Activated CD8-positive, alpha-beta T cell treated with anti-CD3 and anti-CD28 coated beads for 36 hours (primary cell): Measurements from ENCODE around the gene VPS13D. TPM values are rescaled to one million over a fixed set of nuclear protein-coding genes. Genes with fewer than 3 reads are reported as not detected.

ENCODE experiments used
- ATAC-seq: fragments of 200-7000 bp; cut with Tn5 transposase; one replicate; pipeline ENCODE4 v1.10.0; 2021; ENCODE audit warnings: mild to moderate bottlenecking, moderate library complexity
- CTCF ChIA-PET: fragments of 350-600 bp; sonication (Branson Sonifier 250); formaldehyde crosslinking; loops from one replicate; lab custom pipeline; 2021; ENCODE audit warnings: antibody characterized with exemption; lab: Charles Lee
- POLR2A ChIA-PET: fragments of 350-600 bp; sonication (Branson Sonifier 250); formaldehyde crosslinking; loops from one replicate; lab custom pipeline; 2021; ENCODE audit warnings: antibody characterized with exemption; lab: Charles Lee
- DNase-seq: peaks from one replicate; pipeline ENCODE4 v3.0.0-alpha.2; 2020
- H3K27ac Mint-ChIP-seq: one replicate; pipeline ENCODE4 v1.8.0; 2021; ENCODE audit warnings: mild to moderate bottlenecking, mixed read lengths
- H3K27me3 Mint-ChIP-seq: one replicate; pipeline ENCODE4 v1.8.0; 2021; ENCODE audit warnings: mixed read lengths
- H3K36me3 Mint-ChIP-seq: one replicate; pipeline ENCODE4 v1.8.0; 2021; ENCODE audit warnings: low read depth, mixed read lengths
- H3K4me1 Mint-ChIP-seq: one replicate; pipeline ENCODE4 v1.8.0; 2021; ENCODE audit warnings: low read depth, mixed read lengths
- H3K4me3 Mint-ChIP-seq: one replicate; pipeline ENCODE4 v1.8.0; 2021; ENCODE audit warnings: mild to moderate bottlenecking, moderate library complexity, mixed read lengths
- H3K9me3 Mint-ChIP-seq: one replicate; pipeline ENCODE4 v1.8.0; 2021; ENCODE audit warnings: mixed read lengths
- CTCF ChIP-seq: fragments of 200-600 bp; IDR thresholded peaks from one replicate; pipeline ENCODE4 v1.8.0; 2022; ENCODE audit warnings: antibody characterized with exemption, mild to moderate bottlenecking
- intact Hi-C: fragments of 100-400 bp; cut with micrococcal nuclease; formaldehyde crosslinking; loops from one replicate; pipeline ENCODE4 v1.10.0; 2022
- total RNA-seq, 2 experiments: library from RNA; stranded (reverse); gene quantifications; one replicate each; pipeline ENCODE4 v1.2.3, GENCODE V29; 2021

VPS13D gene
- total RNA-seq, 2 experiments from 2014 or later = 28.1 to 30.7 TPM

- ATAC-seq (no peak), DNase-seq (no peak)
- H3K27ac Mint-ChIP-seq = peak overlapping the region; percentile 100
- intact Hi-C loops = loop anchor here (2.0 to 5.0 kb wide), 3 partner anchors 34 to 106 kb away; partner anchors contain the start of gene DHRS3
- H3K27me3 Mint-ChIP-seq = no peaks in the 10 kb centered on the region
- peaks cover 4% of the 10 kb centered on the region for H3K9me3 Mint-ChIP-seq
- POLR2A ChIA-PET = interaction anchor here (1.1 to 4.5 kb wide), 14 partner anchors 10 to 133 kb away, joined by 3 to 31 read pairs (median 9); partner anchors contain the start of gene DHRS3
- H3K4me3 Mint-ChIP-seq = peak overlapping the region; percentile 75
- TF ChIP-seq CTCF = no peak
- CTCF ChIA-PET = interaction anchor here (1.0 to 3.1 kb wide), 6 partner anchors 10 to 105 kb away, joined by 3 to 18 read pairs (median 6); no protein-coding TSS in a partner anchor
- peaks cover 60% of the 10 kb centered on the region for H3K4me1 Mint-ChIP-seq
- H3K36me3 Mint-ChIP-seq = peaks cover 52% of the 10 kb centered on the region
Observed at GRCh38 chr1:12511516-12512468, 282.0 kb downstream of the VPS13D start.

GRCh38 chr1:12513181-12513580 is 283.4 kb downstream of the VPS13D start:
- peak overlapping the region; percentile 100 for H3K27ac Mint-ChIP-seq
- DNase-seq (no peak), ATAC-seq (no peak)
- intact Hi-C loops = loop anchor here (5.0 kb wide), 2 partner anchors 36 to 104 kb away; partner anchors contain the start of gene DHRS3
- no peak overlapping the region for H3K4me3 Mint-ChIP-seq
- CTCF ChIA-PET = no interaction called here
- peaks cover 4% of the 10 kb centered on the region for H3K9me3 Mint-ChIP-seq
- H3K36me3 Mint-ChIP-seq = peaks cover 49% of the 10 kb centered on the region
- POLR2A ChIA-PET = interaction anchor here (0.8 to 4.5 kb wide), 5 partner anchors 15 to 102 kb away, joined by 3 to 31 read pairs (median 4); no protein-coding TSS in a partner anchor
- no peak for TF ChIP-seq CTCF
- peaks cover 61% of the 10 kb centered on the region for H3K4me1 Mint-ChIP-seq
- H3K27me3 Mint-ChIP-seq = no peaks in the 10 kb centered on the region

GRCh38 chr1:12514590-12514989 is 284.8 kb downstream of the VPS13D start:
- POLR2A ChIA-PET = no interaction called here
- H3K36me3 Mint-ChIP-seq = peaks cover 40% of the 10 kb centered on the region

GRCh38 chr1:12515234-12515633 is 285.4 kb downstream of the VPS13D start:
- Mint-ChIP-seq H3K27ac (peak overlapping the region; percentile 6), H3K4me1 (peaks cover 61% of the 10 kb centered on the region), H3K27me3 (no peaks in the 10 kb centered on the region), H3K36me3 (peaks cover 38% of the 10 kb centered on the region), H3K9me3 (peaks cover 4% of the 10 kb centered on the region), H3K4me3 (no peak overlapping the region)
- ChIA-PET CTCF (interaction anchor here (0.8 to 1.6 kb wide), 2 partner anchors 86 to 110 kb away, joined by 3 to 4 read pairs; no protein-coding TSS in a partner anchor), POLR2A (no interaction called here)
- no peak for TF ChIP-seq CTCF
- ATAC-seq = no peak
- DNase-seq = no peak
- intact Hi-C loops = no loop called here

More at GRCh38 chr1:12514590-12514989, 284.8 kb downstream of the VPS13D start:
- no peak for ATAC-seq
- intact Hi-C loops = loop anchor here (5.0 kb wide), 2 partner anchors 37 to 103 kb away; partner anchors contain the start of gene DHRS3
- H3K27ac Mint-ChIP-seq = peak overlapping the region; percentile 0
- H3K27me3 Mint-ChIP-seq = no peaks in the 10 kb centered on the region
- no peak for DNase-seq
- no peak for TF ChIP-seq CTCF
- H3K9me3 Mint-ChIP-seq = peaks cover 4% of the 10 kb centered on the region
- CTCF ChIA-PET = no interaction called here
- no peak overlapping the region for H3K4me3 Mint-ChIP-seq
- peaks cover 63% of the 10 kb centered on the region for H3K4me1 Mint-ChIP-seq
